ENCODE data around the gene PTPRD.

Gene PTPRD

DNA sequence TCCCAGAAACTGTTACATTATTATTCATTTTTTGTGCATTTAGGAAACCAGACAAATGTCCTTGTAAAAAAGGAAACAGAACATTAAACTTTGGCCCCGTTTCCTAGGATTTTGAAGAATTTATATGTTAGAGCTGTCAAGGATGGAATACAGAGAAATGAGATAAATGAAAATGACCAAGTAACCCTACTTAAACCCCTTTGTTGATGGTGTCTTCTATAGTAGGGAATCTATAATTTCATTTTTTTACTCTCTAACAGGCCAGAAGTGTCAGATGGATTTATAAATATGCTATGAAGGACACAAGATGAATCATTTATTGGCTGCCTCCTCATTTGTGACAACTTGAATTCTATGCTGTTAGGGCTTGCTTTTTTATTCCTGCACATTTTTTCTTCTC, 1047.1 kb downstream of the PTPRD start:
- DNase-seq = no peak

DNA sequence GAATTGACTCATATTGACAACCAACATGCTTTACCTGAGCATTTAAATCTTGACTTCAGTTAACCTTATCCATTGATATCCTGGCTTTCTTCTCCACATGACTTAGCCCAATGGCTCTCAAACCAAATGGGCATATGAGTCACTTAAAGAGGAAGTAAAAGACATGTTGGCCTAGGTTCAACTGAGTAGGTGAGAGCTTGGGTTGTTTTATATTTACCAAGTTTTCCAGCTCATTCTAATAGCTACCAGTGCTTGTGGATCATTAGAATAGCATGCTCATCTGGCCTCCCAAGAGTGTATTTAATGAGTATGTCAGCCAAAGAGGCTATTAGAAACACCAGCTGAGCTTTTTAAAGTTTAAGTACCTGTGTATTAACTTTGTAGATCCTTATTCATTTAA, 1049.0 kb downstream of the PTPRD start:
- peak; percentile 37 to 75 for DNase-seq

- no peak for DNase-seq
Measured at GRCh38 chr9:9560382-9561035, 1052.3 kb downstream of the PTPRD start.

DNA sequence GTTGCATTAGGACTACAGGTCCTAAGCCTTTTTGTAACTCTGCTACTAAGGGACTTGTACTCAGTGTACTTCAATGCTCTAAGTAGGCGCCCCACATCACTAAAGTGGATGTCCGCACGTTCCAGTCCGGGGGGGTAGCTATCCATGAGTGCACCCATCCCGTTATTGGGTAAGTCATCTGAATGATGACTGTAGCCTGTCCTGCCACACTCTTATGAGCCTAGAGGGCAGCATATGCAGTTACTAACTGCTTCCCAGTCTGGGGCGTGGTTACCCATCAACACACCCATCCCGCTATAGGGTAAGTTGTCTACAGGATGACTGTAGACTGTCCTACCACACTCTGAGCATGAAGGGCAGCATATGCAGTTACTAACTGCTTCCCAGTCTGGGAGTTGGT, 1053.9 kb downstream of the PTPRD start:
- no peak for DNase-seq

GRCh38 chr9:9557804-9558334, 1054.9 kb downstream of the PTPRD start:
- DNase-seq = no peak

GRCh38 chr9:9556865-9557803, 1055.7 kb downstream of the PTPRD start:
- no peak for DNase-seq

- peak; percentile 55 to 89 for DNase-seq
Measured at GRCh38 chr9:9552665-9553064, 1060.1 kb downstream of the PTPRD start.

DNA sequence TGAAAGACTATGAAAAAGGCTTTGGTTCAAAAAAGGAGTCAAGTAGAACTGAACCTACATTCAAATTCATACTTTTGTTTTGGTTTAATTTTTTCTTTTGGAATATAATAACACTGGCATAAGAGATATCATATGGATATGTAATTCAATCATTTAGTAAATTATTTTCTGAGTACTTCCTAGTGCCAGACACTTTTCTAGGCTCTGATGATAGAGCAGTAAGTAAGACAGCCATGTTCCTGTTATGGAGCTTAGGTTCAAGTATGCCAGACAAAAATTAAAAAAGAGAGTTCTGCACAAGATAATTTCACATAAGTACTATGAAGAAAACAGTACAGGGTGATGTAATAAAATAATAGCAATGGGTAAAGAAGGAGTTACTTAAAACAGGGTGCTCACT, 1074.0 kb downstream of the PTPRD start:
- DNase-seq = no peak

- DNase-seq = no peak
Measured at GRCh38 chr9:9538356-9538755, 1074.4 kb downstream of the PTPRD start.

DNA sequence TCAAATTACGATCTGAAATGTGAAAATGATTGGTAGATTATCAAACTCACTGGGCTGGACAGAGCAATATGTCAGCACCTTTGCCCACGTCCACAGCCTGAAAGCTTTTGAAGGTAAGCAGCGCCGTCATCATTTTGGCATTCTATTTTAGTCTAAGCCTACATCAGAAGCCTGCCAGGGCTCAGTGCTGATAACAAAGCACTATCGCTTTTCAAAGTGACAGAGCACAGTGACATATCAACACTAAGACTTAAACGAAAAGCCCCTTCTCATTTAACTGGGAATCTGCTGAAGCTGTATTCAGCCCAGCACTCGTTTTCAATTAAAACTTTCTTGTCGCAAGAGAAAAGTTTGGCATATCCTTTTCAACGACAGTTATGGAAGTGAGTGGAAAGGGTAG, 1076.3 kb downstream of the PTPRD start:
- DNase-seq = no peak

DNA sequence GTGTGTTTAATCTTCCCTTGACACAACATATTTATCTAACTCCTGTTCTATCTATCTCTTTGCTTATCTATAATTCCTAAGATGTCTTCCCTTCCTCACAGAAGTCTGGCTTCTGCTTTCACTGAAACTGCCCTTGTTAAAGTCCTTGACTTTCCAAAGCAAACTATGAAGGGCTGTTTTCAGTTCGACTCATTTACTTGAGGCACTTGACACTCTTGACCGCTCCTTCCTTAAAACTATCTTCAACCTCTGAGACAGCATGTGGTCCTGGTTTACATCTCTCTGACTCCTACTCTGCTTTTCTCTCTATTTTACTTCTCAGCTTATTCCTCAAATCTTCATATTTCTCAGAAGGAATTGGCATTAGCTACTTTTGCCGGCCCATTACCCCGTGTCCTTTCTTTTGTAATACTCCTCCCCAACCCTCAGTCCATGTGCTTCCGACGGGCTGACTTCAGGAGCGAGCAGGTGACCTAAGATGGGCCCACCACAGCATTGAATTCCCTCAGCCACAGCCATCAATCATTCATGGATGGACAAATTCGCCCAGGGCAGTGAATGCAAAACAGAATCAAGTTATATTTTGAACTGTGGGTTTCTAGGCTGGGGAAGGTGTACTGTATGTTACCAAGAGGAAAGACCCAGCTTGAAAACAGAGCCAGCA, 1089.2 kb downstream of the PTPRD start:
- no peak for DNase-seq

GRCh38 chr9:9522406-9522805, 1090.4 kb downstream of the PTPRD start:
- DNase-seq = no peak

DNA sequence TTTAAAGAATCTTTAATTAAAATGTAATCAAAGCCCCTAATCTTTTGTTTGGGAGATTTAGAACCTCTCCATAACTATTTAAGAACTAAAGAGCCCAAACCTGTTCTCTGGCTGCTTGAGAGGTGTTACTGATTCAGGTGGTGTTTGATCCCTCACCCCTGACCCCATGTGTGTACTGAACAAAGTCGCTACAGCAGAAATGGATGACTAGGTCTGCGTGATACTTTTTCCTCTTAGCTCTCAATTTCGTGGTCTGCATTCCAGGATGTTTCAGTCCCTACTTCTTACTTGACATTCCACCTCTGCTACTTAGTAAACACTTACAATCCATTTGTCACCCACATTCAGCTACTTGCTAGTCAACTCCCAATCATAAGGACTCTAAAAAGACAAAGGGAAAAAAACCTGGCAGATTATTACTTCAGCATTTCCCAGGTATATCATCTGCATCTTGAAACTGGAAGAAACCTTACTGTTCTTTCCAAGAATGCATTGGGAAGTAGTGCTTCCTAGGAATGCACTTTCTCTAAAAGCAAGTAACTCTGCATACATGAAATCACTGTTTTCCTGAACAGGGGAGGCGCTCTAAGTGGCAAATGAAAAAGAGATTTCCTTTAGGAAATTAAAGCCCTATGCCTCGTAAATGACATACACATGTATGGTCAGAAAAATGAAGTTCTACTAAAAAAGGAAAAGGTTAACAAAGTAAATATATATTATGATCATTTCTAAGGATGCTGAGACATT, 1091.6 kb downstream of the PTPRD start:
- DNase-seq = no peak

DNA sequence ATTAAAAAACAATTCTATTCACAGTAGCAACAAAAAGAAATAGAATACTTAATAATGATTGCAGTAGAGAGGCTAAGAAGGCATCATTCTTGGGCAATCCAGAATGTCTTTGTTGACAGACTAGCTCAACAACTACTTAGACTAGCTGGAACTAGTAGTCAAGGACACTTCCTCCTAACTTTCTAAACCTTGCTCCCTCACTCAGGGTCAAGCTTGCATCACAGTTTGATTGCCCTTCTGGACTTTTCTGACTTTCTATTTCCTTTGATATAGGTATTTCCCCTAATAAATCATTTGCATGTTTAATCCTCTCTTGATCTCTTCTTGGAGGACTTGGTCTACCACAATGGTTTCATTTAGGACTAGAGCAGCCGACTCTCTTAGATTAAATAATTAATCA, 1107.9 kb downstream of the PTPRD start:
- no peak for DNase-seq

DNA sequence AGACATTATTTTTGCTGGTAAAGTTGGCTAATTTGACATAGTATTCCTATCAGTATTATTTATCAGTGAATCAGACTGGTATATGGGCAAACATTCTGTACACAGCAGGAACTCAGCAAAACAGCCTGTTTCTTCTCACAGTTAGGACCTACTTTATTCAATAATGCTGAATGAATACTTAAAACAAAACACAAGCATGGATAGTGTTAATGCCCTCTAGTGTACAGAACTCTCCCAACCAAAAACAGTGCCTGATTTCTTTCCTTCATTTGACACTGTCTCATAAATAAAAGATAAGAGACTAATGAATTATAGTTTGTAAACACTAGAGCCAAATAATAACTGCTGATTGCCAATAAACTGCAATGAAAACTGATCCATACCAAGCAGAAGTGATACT, 1113.3 kb downstream of the PTPRD start:
- DNase-seq = peak in 1 of 2 experiments; percentile 3

DNA sequence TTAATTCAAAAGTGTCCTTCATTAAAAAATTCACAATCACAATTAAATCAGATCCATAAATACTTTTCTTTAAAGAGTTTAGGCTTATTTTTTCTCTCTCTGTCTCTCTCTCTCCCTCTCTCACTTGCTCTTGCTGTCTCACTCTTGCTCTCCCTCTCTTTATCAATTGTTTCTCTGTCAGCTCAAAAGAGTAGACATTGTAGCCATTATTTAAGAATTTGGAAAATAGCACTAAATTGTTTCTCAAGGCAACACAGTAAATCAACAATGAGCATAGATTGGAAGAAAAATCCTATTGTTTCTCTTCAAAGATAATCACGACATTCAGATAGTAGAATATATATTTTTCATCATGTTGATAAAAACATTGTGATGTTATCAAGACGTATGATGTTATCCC, 1114.0 kb downstream of the PTPRD start:
- DNase-seq = no peak

DNA sequence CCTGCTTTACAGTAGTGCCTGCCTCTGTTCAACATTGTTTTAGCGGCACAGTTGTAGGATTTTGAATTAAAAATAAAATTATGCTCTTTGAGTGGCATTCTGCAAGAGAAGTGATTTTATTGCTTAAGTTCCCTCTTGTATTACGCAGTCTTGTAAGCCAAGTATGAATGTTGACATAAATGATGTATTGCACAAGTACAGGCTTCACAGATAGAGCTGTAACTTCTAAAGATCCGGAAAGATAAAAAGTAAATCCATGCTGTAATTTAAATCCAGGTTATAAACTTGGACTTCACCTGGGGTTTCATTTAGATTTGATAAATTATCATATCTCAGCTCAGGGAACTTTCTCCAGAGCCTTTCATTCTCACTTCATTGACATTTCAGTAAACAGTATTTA, 1114.7 kb downstream of the PTPRD start:
- no peak for DNase-seq

- DNase-seq = no peak
Measured at GRCh38 chr9:9494336-9494735, 1118.5 kb downstream of the PTPRD start.

GRCh38 chr9:9492506-9492905, 1120.3 kb downstream of the PTPRD start:
- no peak for DNase-seq

DNA sequence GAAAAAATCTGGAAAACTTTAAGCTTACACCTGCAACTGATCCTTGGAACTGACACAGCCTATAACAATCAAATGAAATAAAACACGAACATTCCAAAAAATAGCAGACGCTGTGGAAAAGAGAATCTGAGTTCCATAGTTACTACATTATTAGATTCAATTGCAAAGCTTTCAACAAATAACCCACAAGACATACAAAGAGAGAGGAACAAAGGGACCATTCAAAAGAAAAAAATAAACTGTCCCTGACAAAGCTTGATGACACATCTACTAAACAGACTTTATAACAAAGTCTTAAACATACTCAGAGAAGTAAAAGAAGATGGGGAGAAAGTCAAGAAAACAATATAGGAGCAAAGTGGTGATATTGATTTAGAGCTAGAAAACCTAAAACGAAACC, 1123.6 kb downstream of the PTPRD start:
- DNase-seq = no peak

DNA sequence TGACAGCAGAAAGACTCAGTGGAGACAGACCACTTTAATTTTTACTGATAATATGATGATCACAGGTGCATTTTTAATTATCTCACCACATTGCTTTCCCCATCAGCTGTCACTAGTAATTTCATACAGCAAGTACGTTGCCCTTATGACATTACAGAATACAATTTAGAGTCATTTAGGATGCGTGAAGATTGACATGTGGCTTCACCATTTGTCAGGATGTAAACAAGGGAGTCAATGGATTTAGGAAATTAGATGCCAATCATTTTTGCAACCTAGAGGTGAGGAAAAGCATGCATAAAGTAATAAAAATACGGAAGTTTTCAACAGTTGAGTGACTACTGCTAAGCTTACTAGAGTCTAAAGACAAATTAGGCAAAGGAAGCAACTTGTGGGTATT, 1129.6 kb downstream of the PTPRD start:
- DNase-seq = no peak

DNA sequence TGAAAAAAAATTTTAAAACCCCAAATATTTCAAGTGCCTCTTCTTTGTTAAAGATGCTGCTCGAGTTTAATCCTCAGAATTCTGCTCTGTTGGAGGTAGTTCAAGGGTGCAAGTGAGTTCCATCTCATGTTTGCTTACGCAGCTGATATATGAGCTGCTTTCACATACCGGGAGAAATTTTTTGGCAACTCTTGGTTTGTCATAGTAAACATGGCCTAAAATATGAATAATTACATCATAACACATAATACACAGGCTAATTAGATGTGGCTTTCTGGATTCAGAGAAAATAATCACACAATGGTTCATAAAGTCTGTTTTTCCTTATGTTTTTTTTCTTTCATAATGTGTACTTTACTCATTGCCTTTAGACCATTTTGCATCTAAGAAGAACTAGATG, 1134.1 kb downstream of the PTPRD start:
- DNase-seq = no peak

DNA sequence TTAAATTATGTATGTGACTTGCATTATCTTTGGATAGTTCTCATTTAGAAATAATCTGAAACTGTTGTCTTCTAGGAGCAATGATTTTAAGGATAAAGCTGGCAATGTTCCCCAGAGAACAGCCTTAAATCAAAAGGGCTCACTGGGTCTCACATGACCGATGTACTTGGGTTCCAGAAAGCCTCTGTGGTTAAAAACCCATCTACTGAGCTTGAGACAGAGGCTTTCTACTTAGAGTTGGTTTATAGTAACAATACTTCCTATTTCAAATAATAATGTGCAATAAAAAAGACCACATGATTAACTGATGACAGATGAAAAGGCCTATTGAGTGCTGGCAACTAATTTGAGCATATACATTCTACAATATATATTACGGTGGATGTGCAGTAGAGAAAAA, 1143.5 kb downstream of the PTPRD start:
- DNase-seq = no peak

All from NCI-H524 (cell line).